CD4-positive, alpha-beta memory T cell (primary cell): ENCODE results near the gene NADK. TPM values are rescaled to one million over a fixed set of nuclear protein-coding genes. Genes with fewer than 3 reads are reported as not detected.

Source experiments
- CTCF ChIA-PET: fragments of 350-600 bp; sonication (Branson Sonifier 250); formaldehyde crosslinking; loops from one replicate; lab custom pipeline; 2021; ENCODE audit warnings: inconsistent platforms; ENCODE audit not compliant: partially characterized antibody; lab: Charles Lee
- POLR2A ChIA-PET: fragments of 350-600 bp; sonication (Branson Sonifier 250); formaldehyde crosslinking; loops from one replicate; lab custom pipeline; 2021; ENCODE audit not compliant: partially characterized antibody; lab: Charles Lee
- DNase-seq, 5 donors: peaks; one replicate each; pipeline versions ENCODE4 v3.0.0 to v3.0.0-alpha.2; 2020 to 2022; ENCODE audit warnings: mixed read lengths in 1 of 5
- H3K27ac ChIP-seq: one replicate; pipeline ENCODE4 v1.7.0; 2013; ENCODE audit warnings: low read depth, low read length
- H3K27me3 ChIP-seq: 2 replicates; pipeline ENCODE4 v1.7.0; 2013; ENCODE audit warnings: mild to moderate bottlenecking, low read length, moderate library complexity; ENCODE audit not compliant: insufficient read depth
- H3K36me3 ChIP-seq: 2 replicates; pipeline ENCODE4 v1.7.0; 2013; ENCODE audit warnings: mild to moderate bottlenecking, low read length, moderate library complexity; ENCODE audit not compliant: insufficient read depth
- H3K4me1 ChIP-seq: 2 replicates; pipeline ENCODE4 v1.7.0; 2013; ENCODE audit warnings: mild to moderate bottlenecking, low read length, moderate library complexity; ENCODE audit not compliant: insufficient read depth
- H3K4me3 ChIP-seq, 2 donors: one replicate each; pipeline ENCODE4 v1.7.0; 2013; ENCODE audit warnings: low read length in 2 of 2, mild to moderate bottlenecking in 1 of 2
- H3K9me3 ChIP-seq, 2 donors: one replicate each; pipeline ENCODE4 v1.7.0; 2013; ENCODE audit warnings: low read length in 2 of 2, control low read depth in 1 of 2; ENCODE audit not compliant: control insufficient read depth in 1 of 2
- H3K27ac Mint-ChIP-seq, 7 donors: one replicate each; pipeline ENCODE4 v1.8.0; 2020 to 2021; ENCODE audit warnings: mixed read lengths in 7 of 7, mild to moderate bottlenecking in 6 of 7, inconsistent platforms in 3 of 7, moderate library complexity in 3 of 7
- H3K27me3 Mint-ChIP-seq, 2 donors: one replicate each; pipeline ENCODE4 v1.8.0; 2020 to 2021; ENCODE audit warnings: mixed read lengths in 2 of 2
- H3K36me3 Mint-ChIP-seq, 2 donors: one replicate each; pipeline ENCODE4 v1.8.0; 2020 to 2021; ENCODE audit warnings: mixed read lengths in 2 of 2, inconsistent platforms in 1 of 2, mild to moderate bottlenecking in 1 of 2
- H3K4me1 Mint-ChIP-seq, 4 donors: one replicate each; pipeline ENCODE4 v1.8.0; 2020 to 2021; ENCODE audit warnings: mixed read lengths in 4 of 4, mild to moderate bottlenecking in 1 of 4
- H3K4me3 Mint-ChIP-seq, 8 donors: one replicate each; pipeline ENCODE4 v1.8.0; 2020 to 2021; ENCODE audit warnings: mixed read lengths in 8 of 8, mild to moderate bottlenecking in 7 of 8, moderate library complexity in 6 of 8, inconsistent platforms in 3 of 8
- H3K9me3 Mint-ChIP-seq, 8 donors: one replicate each; pipeline ENCODE4 v1.8.0; 2020 to 2021; ENCODE audit warnings: mixed read lengths in 8 of 8, mild to moderate bottlenecking in 5 of 8, inconsistent platforms in 3 of 8, moderate library complexity in 1 of 8
- intact Hi-C: fragments of 100-400 bp; cut with micrococcal nuclease; formaldehyde crosslinking; loops from one replicate; pipeline ENCODE4 v1.15.1; 2023
- polyA plus RNA-seq, 2 donors: library from polyadenylated mRNA; unstranded; fragments of 300-500 nt; fragmentation: Illumina TruSeq; gene quantifications; one replicate each; pipeline ENCODE4 v1.2.3, GENCODE V29; 2021
- total RNA-seq, 2 experiments: library from RNA; stranded (reverse); gene quantifications; one replicate each; pipeline ENCODE4 v1.2.3, GENCODE V29; 2021

Gene NADK
- total and polyA plus RNA-seq, 4 experiments from 2014 or later = 21.0 to 56.0 (median 38.5) TPM

DNA sequence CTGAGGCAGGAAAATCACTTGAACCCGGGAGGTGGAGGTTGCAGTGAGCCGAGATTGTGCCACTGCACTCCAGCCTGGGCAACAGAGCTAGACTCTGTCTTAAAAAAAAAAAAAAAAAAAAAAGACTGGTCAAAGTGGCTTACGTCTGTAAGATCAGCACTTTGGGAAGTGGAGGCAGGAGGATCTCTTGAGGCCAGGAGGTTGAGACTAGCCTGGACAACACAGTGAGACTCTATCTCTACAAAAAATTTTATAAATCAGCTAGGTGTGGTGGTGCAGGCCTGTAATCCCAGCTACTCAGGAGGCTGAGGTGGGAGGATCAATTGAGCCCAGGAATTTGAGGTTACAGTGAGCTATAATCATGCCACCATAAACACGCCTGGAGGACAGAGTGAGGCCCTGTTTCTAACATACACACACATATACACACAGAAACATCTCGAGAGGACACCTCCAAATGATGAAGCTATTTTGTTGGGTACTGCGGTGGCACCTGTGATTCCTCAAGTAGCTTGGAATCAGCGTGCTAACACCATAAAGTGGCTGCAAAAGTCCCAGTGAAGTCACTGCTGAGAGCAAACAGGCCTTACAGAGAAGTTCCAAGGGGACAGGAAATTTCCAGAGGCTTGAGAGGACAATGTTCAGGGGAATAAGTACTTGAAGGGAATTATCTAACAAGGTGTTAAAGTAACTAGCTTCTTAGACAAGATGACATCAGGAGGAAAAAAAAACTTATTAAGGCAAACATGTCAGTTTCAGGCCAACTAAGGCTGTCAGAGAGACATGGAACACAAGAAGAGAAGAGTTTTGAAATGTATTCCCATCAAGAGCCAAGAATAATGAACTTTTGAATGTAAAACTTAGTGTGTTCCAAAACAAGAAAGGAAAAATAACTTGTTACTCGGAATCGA lies 1.3 kb downstream of the NADK start:
- no peaks in the 10 kb centered on the region for H3K27me3 Mint-ChIP-seq
- no peak for DNase-seq
- H3K36me3 ChIP-seq = peaks cover 4% of the 10 kb centered on the region
- peak overlapping the region; percentile 83 to 95 (median 90) for H3K27ac Mint-ChIP-seq
- no peaks in the 10 kb centered on the region for H3K9me3 ChIP-seq
- H3K4me1 Mint-ChIP-seq = peaks cover 44 to 58% (median 53%) of the 10 kb centered on the region in 4 donors
- H3K27ac ChIP-seq = no peak overlapping the region
- ChIA-PET POLR2A (interaction anchor here (0.7 to 2.7 kb wide), 5 partner anchors 21 to 132 kb away, joined by 3 to 7 read pairs (median 4); partner anchors contain the start of gene CDK11A), CTCF (interaction anchor here (0.7 to 1.5 kb wide), 6 partner anchors 8 to 132 kb away, joined by 3 to 10 read pairs (median 3); no protein-coding TSS in a partner anchor)
- peaks cover 7 to 13% of the 10 kb centered on the region in 2 donors for H3K36me3 Mint-ChIP-seq
- H3K9me3 Mint-ChIP-seq = peaks cover 0 to 3% (median 0%) of the 10 kb centered on the region in 8 donors
- H3K4me1 ChIP-seq = peaks cover 58% of the 10 kb centered on the region
- H3K4me3 ChIP-seq = peak overlapping the region in 1 of 2 donors; percentile 1
- peak overlapping the region; percentile 82 to 89 (median 84) for H3K4me3 Mint-ChIP-seq
- intact Hi-C loops = no loop called here
- no peaks in the 10 kb centered on the region for H3K27me3 ChIP-seq

DNA sequence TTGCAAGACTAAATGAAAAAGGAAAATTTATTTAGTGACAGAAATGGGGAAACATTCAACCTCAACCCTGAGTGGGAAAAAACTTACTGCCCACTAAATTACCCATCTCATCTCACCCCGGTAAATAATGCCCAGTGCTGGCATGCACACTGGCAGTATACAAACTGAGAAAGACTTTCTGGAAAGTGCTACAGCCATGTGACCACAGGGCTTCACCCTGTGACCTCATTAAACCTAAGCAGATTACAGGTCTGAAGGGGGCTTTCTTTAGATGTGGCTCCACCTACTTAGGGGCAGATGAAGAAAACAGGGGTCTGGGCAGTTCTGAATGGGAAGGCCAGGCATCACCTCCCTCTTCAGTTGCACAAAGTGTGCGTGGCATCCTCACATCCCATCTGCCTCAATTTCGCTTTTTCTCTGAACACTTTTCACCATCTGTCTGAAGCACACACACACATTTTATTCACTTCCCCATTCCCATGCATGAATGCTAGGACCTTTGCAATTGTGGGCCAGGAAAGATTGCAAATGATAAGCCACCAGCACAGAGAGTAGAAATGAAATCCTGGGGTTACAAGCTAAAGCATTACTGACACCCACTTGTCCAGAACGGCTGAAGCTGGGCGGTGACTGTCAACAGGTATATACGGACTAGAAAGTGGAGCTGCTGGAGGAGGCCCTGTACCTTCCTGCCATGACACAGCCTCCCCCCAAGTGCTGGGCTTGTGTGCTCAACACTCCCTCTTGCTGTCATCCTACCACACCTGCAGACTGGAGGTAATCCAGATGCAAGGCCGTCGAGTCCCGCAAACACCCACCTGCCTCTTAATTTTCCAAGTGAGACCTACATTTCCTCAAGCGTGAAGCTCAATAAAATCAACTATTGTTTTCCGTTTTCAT lies 2.7 kb downstream of the NADK start:
- H3K4me1 ChIP-seq = peaks cover 44% of the 10 kb centered on the region
- no peaks in the 10 kb centered on the region for H3K9me3 ChIP-seq
- no peak for DNase-seq
- Mint-ChIP-seq H3K4me1 (peaks cover 34 to 49% (median 42%) of the 10 kb centered on the region in 4 donors), H3K27me3 (no peaks in the 10 kb centered on the region), H3K4me3 (peak overlapping the region in 7 of 8 donors; percentile 23 to 81 (median 63)), H3K27ac (peak overlapping the region; percentile 5 to 88 (median 58)), H3K9me3 (peaks cover 0 to 4% (median 1%) of the 10 kb centered on the region in 8 donors), H3K36me3 (peaks cover 15 to 19% of the 10 kb centered on the region in 2 donors)
- intact Hi-C loops = no loop called here
- ChIA-PET POLR2A (interaction anchor here (1.5 kb wide), 1 partner anchor 47 kb away, joined by 4 read pairs; no protein-coding TSS in a partner anchor), CTCF (interaction anchor here (1.1 to 1.3 kb wide), 2 partner anchors 9 to 133 kb away, joined by 3 to 6 read pairs; no protein-coding TSS in a partner anchor)
- H3K36me3 ChIP-seq = peaks cover 4% of the 10 kb centered on the region
- no peak overlapping the region for H3K27ac ChIP-seq
- H3K27me3 ChIP-seq = no peaks in the 10 kb centered on the region
- no peak overlapping the region for H3K4me3 ChIP-seq

DNA sequence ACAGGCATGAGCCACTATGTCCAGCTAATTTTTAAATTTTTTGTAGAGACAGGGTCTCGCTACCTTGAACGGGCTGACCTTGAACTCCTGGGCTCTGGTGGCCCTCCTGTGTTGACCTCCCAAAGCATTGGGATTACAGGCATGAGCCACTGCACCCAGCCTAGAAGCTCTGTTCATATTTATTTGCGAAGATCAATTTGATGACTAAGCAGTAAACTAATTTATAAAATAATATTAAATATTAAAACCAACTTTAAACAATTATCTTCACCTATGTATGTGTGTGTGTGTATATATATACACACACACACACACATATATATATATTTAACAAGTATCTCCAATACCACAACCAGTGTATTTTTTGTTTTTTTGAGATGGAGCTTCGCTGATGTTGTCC lies 4.4 kb downstream of the NADK start:
- Histone ChIP-seq H3K27me3 (no peaks in the 10 kb centered on the region), H3K9me3 (no peaks in the 10 kb centered on the region), H3K4me1 (peaks cover 27% of the 10 kb centered on the region), H3K4me3 (no peak overlapping the region), H3K36me3 (peaks cover 4% of the 10 kb centered on the region), H3K27ac (no peak overlapping the region)
- H3K9me3 Mint-ChIP-seq = peaks cover 0 to 4% (median 1%) of the 10 kb centered on the region in 8 donors
- H3K36me3 Mint-ChIP-seq = peaks cover 17 to 20% of the 10 kb centered on the region in 2 donors
- H3K27ac Mint-ChIP-seq = no peak overlapping the region
- H3K27me3 Mint-ChIP-seq = no peaks in the 10 kb centered on the region
- intact Hi-C loops = no loop called here
- H3K4me1 Mint-ChIP-seq = peaks cover 22 to 32% (median 28%) of the 10 kb centered on the region in 4 donors
- no peak for DNase-seq
- ChIA-PET POLR2A (no interaction called here), CTCF (no interaction called here)
- H3K4me3 Mint-ChIP-seq = no peak overlapping the region

DNA sequence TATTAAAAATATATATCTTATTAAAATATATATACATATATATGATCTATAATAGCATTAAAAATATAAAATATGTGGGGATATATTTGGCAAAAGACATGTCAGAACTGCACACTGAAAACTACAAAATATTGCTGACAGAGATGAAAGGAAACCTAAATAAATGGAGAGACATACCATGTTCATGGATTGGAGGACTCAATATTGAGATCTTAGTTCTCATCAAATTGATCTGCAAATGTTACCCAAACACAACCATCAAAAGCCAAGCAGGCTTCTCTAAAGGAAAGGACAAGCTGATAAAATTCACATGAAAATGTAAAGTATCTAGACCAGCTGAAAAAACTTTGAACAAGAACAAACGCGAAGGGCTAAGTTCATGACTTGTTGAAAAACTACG lies 7.2 kb downstream of the NADK start:
- DNase-seq = no peak
- H3K27me3 Mint-ChIP-seq = no peaks in the 10 kb centered on the region
- peaks cover 19 to 27% of the 10 kb centered on the region in 2 donors for H3K36me3 Mint-ChIP-seq
- peaks cover 9% of the 10 kb centered on the region for H3K4me1 ChIP-seq
- ChIA-PET CTCF (no interaction called here), POLR2A (no interaction called here)
- intact Hi-C loops = no loop called here
- peak overlapping the region in 1 of 8 donors; percentile 4 for H3K4me3 Mint-ChIP-seq
- H3K27ac Mint-ChIP-seq = peak overlapping the region in 1 of 7 donors; percentile 68
- peaks cover 8% of the 10 kb centered on the region for H3K36me3 ChIP-seq
- peaks cover 0 to 4% (median 1%) of the 10 kb centered on the region in 8 donors for H3K9me3 Mint-ChIP-seq
- no peak overlapping the region for H3K27ac ChIP-seq
- H3K4me3 ChIP-seq = no peak overlapping the region
- H3K9me3 ChIP-seq = no peaks in the 10 kb centered on the region
- peaks cover 14 to 19% (median 17%) of the 10 kb centered on the region in 4 donors for H3K4me1 Mint-ChIP-seq
- no peaks in the 10 kb centered on the region for H3K27me3 ChIP-seq

DNA sequence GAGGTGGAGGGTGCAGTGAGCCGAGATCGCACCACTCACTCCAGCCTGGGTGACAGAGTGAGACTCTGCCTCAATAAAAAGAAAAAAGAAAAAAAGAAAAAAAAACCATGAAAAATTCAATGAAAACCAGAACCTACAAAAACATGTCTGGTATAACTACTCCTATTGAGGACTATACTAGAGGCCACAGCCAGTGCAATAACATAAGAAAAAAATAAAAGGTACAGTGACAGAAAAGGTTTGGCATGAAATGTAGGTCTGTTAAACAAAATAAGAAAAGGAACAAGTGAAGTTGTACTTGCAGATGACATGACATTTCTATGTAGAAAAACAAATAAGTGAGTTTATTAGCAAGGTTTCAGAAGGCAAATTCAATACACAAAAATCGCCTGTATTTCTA lies 8.2 kb downstream of the NADK start:
- Mint-ChIP-seq H3K4me3 (no peak overlapping the region), H3K4me1 (peaks cover 4 to 9% (median 7%) of the 10 kb centered on the region in 4 donors), H3K27ac (peak overlapping the region in 2 of 7 donors; percentile 13 to 73), H3K27me3 (no peaks in the 10 kb centered on the region), H3K36me3 (peaks cover 20 to 27% of the 10 kb centered on the region in 2 donors), H3K9me3 (peaks cover 0 to 4% (median 1%) of the 10 kb centered on the region in 8 donors)
- Histone ChIP-seq H3K9me3 (no peaks in the 10 kb centered on the region), H3K36me3 (peaks cover 8% of the 10 kb centered on the region), H3K27ac (no peak overlapping the region), H3K4me3 (no peak overlapping the region), H3K27me3 (no peaks in the 10 kb centered on the region), H3K4me1 (no peaks in the 10 kb centered on the region)
- CTCF ChIA-PET = no interaction called here
- intact Hi-C loops = no loop called here
- no peak for DNase-seq
- POLR2A ChIA-PET = no interaction called here

DNA sequence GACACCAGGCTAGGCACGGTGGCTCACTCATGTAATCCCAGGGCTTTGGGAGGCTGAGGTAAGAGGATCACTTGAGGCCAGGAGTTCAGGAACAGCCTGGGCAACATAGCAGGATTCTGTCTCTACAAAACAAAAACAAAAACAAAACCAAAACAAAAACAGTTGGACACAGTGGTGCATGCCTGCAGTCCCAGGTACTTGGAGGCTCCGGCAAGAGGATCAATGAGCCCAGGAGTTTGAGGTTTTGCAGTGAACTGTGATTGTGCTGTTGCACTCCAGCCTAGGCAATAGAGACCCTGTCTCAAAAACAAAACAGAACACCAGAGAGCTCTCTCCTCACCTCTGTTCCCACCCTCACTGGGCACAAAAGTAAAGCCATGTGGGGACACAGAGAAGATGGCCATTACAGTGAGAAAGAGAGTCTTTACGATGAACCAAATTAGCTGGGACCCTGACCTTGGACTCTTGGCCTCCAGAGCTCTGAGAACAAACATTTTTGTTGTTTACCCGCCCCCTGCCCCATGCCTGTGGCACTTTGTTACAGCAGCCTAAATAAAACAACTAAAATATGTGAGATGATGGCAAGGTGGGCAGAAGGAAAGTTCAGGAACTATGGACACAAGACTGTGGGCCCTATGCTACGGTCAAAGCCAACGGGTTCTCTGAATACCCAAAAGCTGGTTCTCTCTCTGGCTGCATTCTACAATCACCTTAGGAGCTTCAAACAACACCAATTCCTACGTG lies 9.8 kb downstream of the NADK start:
- H3K9me3 Mint-ChIP-seq = peaks cover 0 to 4% (median 1%) of the 10 kb centered on the region in 8 donors
- Histone ChIP-seq H3K4me1 (no peaks in the 10 kb centered on the region), H3K27me3 (no peaks in the 10 kb centered on the region), H3K36me3 (peaks cover 18% of the 10 kb centered on the region), H3K4me3 (no peak overlapping the region), H3K9me3 (no peaks in the 10 kb centered on the region), H3K27ac (no peak overlapping the region)
- intact Hi-C loops = no loop called here
- H3K4me1 Mint-ChIP-seq = peaks cover 3 to 9% (median 4%) of the 10 kb centered on the region in 4 donors
- H3K27ac Mint-ChIP-seq = no peak overlapping the region
- ChIA-PET POLR2A (interaction anchor here (1.6 kb wide), 1 partner anchor 12 kb away, joined by 3 read pairs; no protein-coding TSS in a partner anchor), CTCF (interaction anchor here (0.7 to 1.0 kb wide), 2 partner anchors 9 to 116 kb away, joined by 3 read pairs; no protein-coding TSS in a partner anchor)
- H3K36me3 Mint-ChIP-seq = peaks cover 27 to 30% of the 10 kb centered on the region in 2 donors
- no peak overlapping the region for H3K4me3 Mint-ChIP-seq
- no peaks in the 10 kb centered on the region for H3K27me3 Mint-ChIP-seq
- DNase-seq = no peak
